Gastroesophageal sphincter (tissue), 3 donors: ENCODE data around the gene TMEM131L.

Source experiments
- CTCF ChIP-seq, 4 experiments: fragments of 200-600 bp in 2 of 4; fragments of 450-650 bp in 2 of 4; sonication (generic) in 1 of 4; IDR thresholded peaks; one replicate each; pipeline ENCODE4 v1.5.1; 2017 to 2019; ENCODE audit warnings: antibody characterized with exemption in 4 of 4, mild to moderate bottlenecking in 2 of 4, moderate library complexity in 2 of 4
- EP300 ChIP-seq: sonication (generic); formaldehyde crosslinking; IDR thresholded peaks from one replicate; pipeline ENCODE4 v1.6.1; 2017; ENCODE audit warnings: antibody characterized with exemption, mild to moderate bottlenecking
- POLR2A ChIP-seq, 2 donors: fragments of 450-650 bp; IDR thresholded peaks; one replicate each; pipeline ENCODE4 v1.6.1; 2017; ENCODE audit warnings: antibody characterized with exemption in 2 of 2, mild to moderate bottlenecking in 2 of 2, moderate library complexity in 1 of 2
- POLR2AphosphoS5 ChIP-seq: sonication (generic); formaldehyde crosslinking; IDR thresholded peaks from one replicate; pipeline ENCODE4 v1.6.1; 2017; ENCODE audit warnings: antibody characterized with exemption

GRCh38 chr4:153611679-153612078 is 145.5 kb downstream of the TMEM131L start:
- TF ChIP-seq CTCF (IDR thresholded peaks at IDR 0.05) (no peak), POLR2A (IDR thresholded peaks at IDR 0.05) (no peak), POLR2AphosphoS5 (no peak), EP300 (no peak)
